Thyroid gland (tissue), 4 donors: ENCODE measurements around the gene AZIN2. TPM values are rescaled to one million over a fixed set of nuclear protein-coding genes. Genes with fewer than 3 reads are reported as not detected.
"Not testable (repeated sequence)": the region's sequence is repeated elsewhere in the genome, so short reads cannot be mapped to it uniquely, and the experiment has no call there.

ENCODE experiments used
- DNase-seq, 2 donors: peaks; one replicate each; pipeline ENCODE4 v3.0.0-alpha.2; 2019
- H3K27ac ChIP-seq, 3 donors: fragments of 200-600 bp; sonication (generic); 1 replicate in 2 of 3; 2 replicates in 1 of 3; pipeline ENCODE4 v1.5.1; 2016 to 2019; ENCODE audit warnings: mild to moderate bottlenecking in 1 of 3, moderate library complexity in 1 of 3
- H3K27me3 ChIP-seq: fragments of 200-600 bp; sonication (generic); one replicate; pipeline ENCODE4 v1.5.1; 2019
- H3K36me3 ChIP-seq, 2 donors: fragments of 200-600 bp; sonication (generic); one replicate each; pipeline ENCODE4 v1.5.1; 2016 to 2019
- H3K4me1 ChIP-seq, 2 donors: fragments of 200-600 bp; sonication (generic); one replicate each; pipeline ENCODE4 v1.5.1; 2017 to 2019
- H3K4me3 ChIP-seq, 3 donors: fragments of 200-600 bp; sonication (generic); replicated peaks in 1 of 3; 1 replicate in 2 of 3; 2 replicates in 1 of 3; pipeline ENCODE4 v1.5.1; 2016; ENCODE audit warnings: mild to moderate bottlenecking in 1 of 3
- H3K9me3 ChIP-seq: fragments of 200-600 bp; sonication (generic); one replicate; pipeline ENCODE4 v1.5.1; 2017
- CTCF ChIP-seq, 6 experiments: fragments of 200-600 bp in 3 of 6; fragments of 450-650 bp in 3 of 6; sonication (generic) in 3 of 6; IDR thresholded peaks; one replicate each; pipeline ENCODE4 v1.5.1; 2016 to 2019; ENCODE audit warnings: antibody characterized with exemption in 6 of 6, mild to moderate bottlenecking in 2 of 6, inconsistent platforms in 1 of 6, moderate library complexity in 1 of 6
- POLR2A ChIP-seq, 2 donors: fragments of 450-650 bp; IDR thresholded peaks; one replicate each; pipeline ENCODE4 v1.6.1; 2017; ENCODE audit warnings: antibody characterized with exemption in 2 of 2, mild to moderate bottlenecking in 2 of 2, moderate library complexity in 1 of 2
- whole genome bisulfite sequencing, 2 donors: methylation state at CpG; one replicate each; pipeline ENCODE4 v1.1.5; 2017; 5-methylcytosine and 5-hydroxymethylcytosine counted together
- intact Hi-C: fragments of 100-400 bp; cut with DNase I; formaldehyde crosslinking; loops from one replicate; pipeline ENCODE4 v1.15.1; 2023
- total RNA-seq, 4 donors: library from RNA; depleted of rRNA; stranded (reverse); fragments of >200 nt; gene quantifications; one replicate each; pipeline ENCODE4 v1.2.3, GENCODE V29; 2016

AZIN2 gene
- total RNA-seq, 4 donors from 2014 or later = 4.9 to 13.6 (median 5.3) TPM

GRCh38 chr1:33097137-33097611 lies 16.2 kb downstream of the AZIN2 start:
- intact Hi-C loops = loop anchor here (10.0 kb wide), 1 partner anchor 368 kb away; no protein-coding TSS in a partner anchor

GRCh38 chr1:33097762-33098161 lies 16.8 kb downstream of the AZIN2 start:
- no peak for DNase-seq
- intact Hi-C loops = loop anchor here (10.0 kb wide), 1 partner anchor 367 kb away; no protein-coding TSS in a partner anchor
- WGBS, 2 donors = 91 to 98% methylated on average over 4 of the region's 4 CpGs

More at GRCh38 chr1:33097137-33097611, 16.2 kb downstream of the AZIN2 start:
- Histone ChIP-seq H3K9me3 (no peaks in the 10 kb centered on the region), H3K36me3 (no peaks in the 10 kb centered on the region), H3K4me3 (no peak overlapping the region), H3K4me1 (no peaks in the 10 kb centered on the region), H3K27me3 (no peaks in the 10 kb centered on the region), H3K27ac (no peak overlapping the region)
- no peak for TF ChIP-seq CTCF (IDR thresholded peaks at IDR 0.05)
- TF ChIP-seq POLR2A (IDR thresholded peaks at IDR 0.05) = no peak
- WGBS, 2 donors = 100% methylated on average over 2 to 3 of the region's 3 CpGs
- DNase-seq = no peak

GRCh38 chr1:33098371-33098770 lies 17.4 kb downstream of the AZIN2 start:
- H3K36me3 ChIP-seq = no peaks in the 10 kb centered on the region
- TF ChIP-seq POLR2A (IDR thresholded peaks at IDR 0.05) (no peak), CTCF (IDR thresholded peaks at IDR 0.05) (no peak)
- no peak for DNase-seq
- intact Hi-C loops = loop anchor here (10.0 kb wide), 1 partner anchor 366 kb away; no protein-coding TSS in a partner anchor
- H3K27me3 ChIP-seq = no peaks in the 10 kb centered on the region
- H3K9me3 ChIP-seq = no peaks in the 10 kb centered on the region
- H3K4me3 ChIP-seq = no peak overlapping the region
- no peaks in the 10 kb centered on the region for H3K4me1 ChIP-seq
- no peak overlapping the region for H3K27ac ChIP-seq

More at GRCh38 chr1:33097762-33098161, 16.8 kb downstream of the AZIN2 start:
- Histone ChIP-seq H3K36me3 (no peaks in the 10 kb centered on the region), H3K4me3 (no peak overlapping the region), H3K4me1 (no peaks in the 10 kb centered on the region), H3K9me3 (no peaks in the 10 kb centered on the region), H3K27me3 (no peaks in the 10 kb centered on the region), H3K27ac (no peak overlapping the region)
- TF ChIP-seq POLR2A (IDR thresholded peaks at IDR 0.05) (no peak), CTCF (IDR thresholded peaks at IDR 0.05) (no peak)

- 79 to 80% methylated on average over 9 to 13 of the region's 13 CpGs for WGBS, 2 donors
- no peak for DNase-seq
- TF ChIP-seq POLR2A (IDR thresholded peaks at IDR 0.05) (no peak), CTCF (IDR thresholded peaks at IDR 0.05) (no peak)
- no peak overlapping the region for H3K27ac ChIP-seq
- no peaks in the 10 kb centered on the region for H3K9me3 ChIP-seq
- no peaks in the 10 kb centered on the region for H3K36me3 ChIP-seq
- intact Hi-C loops = loop anchor here (10.0 kb wide), 2 partner anchors 365 to 515 kb away; no protein-coding TSS in a partner anchor
- H3K4me1 ChIP-seq = no peaks in the 10 kb centered on the region
- H3K4me3 ChIP-seq = no peak overlapping the region
- H3K27me3 ChIP-seq = no peaks in the 10 kb centered on the region
These were observed 18.6 kb downstream of the AZIN2 start for GRCh38 chr1:33099290-33100118.

- not testable (repeated sequence) for DNase-seq, H3K36me3 ChIP-seq, H3K9me3 ChIP-seq, H3K4me3 ChIP-seq, H3K27ac ChIP-seq, H3K27me3 ChIP-seq, H3K4me1 ChIP-seq
- WGBS, 2 donors = 91 to 92% methylated on average over 4 of the region's 4 CpGs
- intact Hi-C loops = loop anchor here (10.0 kb wide), 1 partner anchor 515 kb away; no protein-coding TSS in a partner anchor
These were observed 19.1 kb downstream of the AZIN2 start for GRCh38 chr1:33100119-33100415.
